ENCODE measurements around the gene CASKIN1. TPM values are rescaled to one million over a fixed set of nuclear protein-coding genes. Genes with fewer than 3 reads are reported as not detected.
A peak's percentile ranks its signal among the peaks of the same experiment; 100 is the strongest.

CASKIN1 gene
- polyA plus RNA-seq, 1 donor (not counting 4 experiments of a cell fraction or from before 2014, with no cell fraction given), result 0.04 TPM

- Histone ChIP-seq H3K9me3 (ENCODE audit: control insufficient read depth, low read depth, low read length) (no peaks in the 10 kb centered on the region), H2AFZ (ENCODE audit: control insufficient read depth, low read length) (no peak overlapping the region), H3K4me3 (ENCODE audit: control insufficient read depth in 2 of 3, extremely low read depth in 1 of 3, insufficient read depth in 2 of 3, low read depth in 1 of 3, low read length in 3 of 3) (peak overlapping the region in 1 of 3 experiments; percentile 8), H3K4me2 (ENCODE audit: control insufficient read depth, extremely low read depth, insufficient read depth, low read depth, low read length) (no peak overlapping the region), H3K9ac (ENCODE audit: control insufficient read depth, extremely low read depth, insufficient read depth, low read length) (no peak overlapping the region), H3K9me1 (ENCODE audit: control insufficient read depth, extremely low read depth, insufficient read depth, low read length) (no peaks in the 10 kb centered on the region), H3K36me3 (ENCODE audit: control insufficient read depth in 2 of 2, extremely low read depth in 1 of 2, insufficient read depth in 2 of 2, low read length in 2 of 2) (no peaks in the 10 kb centered on the region), H3K4me1 (ENCODE audit: control insufficient read depth, extremely low read depth, insufficient read depth, low read length) (peaks cover 19% of the 10 kb centered on the region), H3K27ac (ENCODE audit: control insufficient read depth, insufficient read depth, low read length) (no peak overlapping the region), H4K20me1 (ENCODE audit: control insufficient read depth, extremely low read depth, insufficient read depth, low read length) (no peaks in the 10 kb centered on the region), H3K27me3 (ENCODE audit: control insufficient read depth, extremely low read depth, insufficient read depth, low read length) (peaks cover 38% of the 10 kb centered on the region), H3K79me2 (ENCODE audit: control insufficient read depth, insufficient read depth, low read length) (no peaks in the 10 kb centered on the region)
- peak; percentile 87 for TF ChIP-seq EZH2 (IDR thresholded peaks at IDR 0.05; ENCODE audit: low read length)
- TF ChIP-seq, protein P1, sequence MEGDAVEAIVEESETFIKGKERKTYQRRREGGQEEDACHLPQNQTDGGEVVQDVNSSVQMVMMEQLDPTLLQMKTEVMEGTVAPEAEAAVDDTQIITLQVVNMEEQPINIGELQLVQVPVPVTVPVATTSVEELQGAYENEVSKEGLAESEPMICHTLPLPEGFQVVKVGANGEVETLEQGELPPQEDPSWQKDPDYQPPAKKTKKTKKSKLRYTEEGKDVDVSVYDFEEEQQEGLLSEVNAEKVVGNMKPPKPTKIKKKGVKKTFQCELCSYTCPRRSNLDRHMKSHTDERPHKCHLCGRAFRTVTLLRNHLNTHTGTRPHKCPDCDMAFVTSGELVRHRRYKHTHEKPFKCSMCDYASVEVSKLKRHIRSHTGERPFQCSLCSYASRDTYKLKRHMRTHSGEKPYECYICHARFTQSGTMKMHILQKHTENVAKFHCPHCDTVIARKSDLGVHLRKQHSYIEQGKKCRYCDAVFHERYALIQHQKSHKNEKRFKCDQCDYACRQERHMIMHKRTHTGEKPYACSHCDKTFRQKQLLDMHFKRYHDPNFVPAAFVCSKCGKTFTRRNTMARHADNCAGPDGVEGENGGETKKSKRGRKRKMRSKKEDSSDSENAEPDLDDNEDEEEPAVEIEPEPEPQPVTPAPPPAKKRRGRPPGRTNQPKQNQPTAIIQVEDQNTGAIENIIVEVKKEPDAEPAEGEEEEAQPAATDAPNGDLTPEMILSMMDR (optimal IDR thresholded peaks at IDR 0.05 in 1 of 3, IDR thresholded peaks at IDR 0.05 in 1 of 3, conservative IDR thresholded peaks at IDR 0.05 in 1 of 3; ENCODE audit: extremely low read depth in 1 of 3, insufficient read depth in 2 of 3, low read length in 3 of 3), result no peak
- DNase-seq (ENCODE audit: low read depth, low spot score) (no peak), FAIRE-seq (no peak)
- dilution Hi-C loops (cut with MboI; ENCODE audit: extremely low pct_ligation_motif_present, low sequenced_read_pairs), result no loop called here
Observed at GRCh38 chr16:2195322-2196161, 863 bp downstream of the CASKIN1 start.

GRCh38 chr16:2194852-2195321, 1.5 kb downstream of the CASKIN1 start:
- dilution Hi-C loops (cut with MboI; ENCODE audit: extremely low pct_ligation_motif_present, low sequenced_read_pairs), result no loop called here
- H3K27ac ChIP-seq (ENCODE audit: control insufficient read depth, insufficient read depth, low read length), result no peak overlapping the region

More at GRCh38 chr16:2194852-2195321, 1.5 kb downstream of the CASKIN1 start:
- DNase-seq (ENCODE audit: low read depth, low spot score) (no peak), FAIRE-seq (peak; percentile 59)
- Histone ChIP-seq H3K27me3 (ENCODE audit: control insufficient read depth, extremely low read depth, insufficient read depth, low read length) (peaks cover 38% of the 10 kb centered on the region), H3K4me1 (ENCODE audit: control insufficient read depth, extremely low read depth, insufficient read depth, low read length) (peaks cover 19% of the 10 kb centered on the region), H4K20me1 (ENCODE audit: control insufficient read depth, extremely low read depth, insufficient read depth, low read length) (no peaks in the 10 kb centered on the region), H3K79me2 (ENCODE audit: control insufficient read depth, insufficient read depth, low read length) (no peaks in the 10 kb centered on the region), H3K4me3 (ENCODE audit: control insufficient read depth in 2 of 3, extremely low read depth in 1 of 3, insufficient read depth in 2 of 3, low read depth in 1 of 3, low read length in 3 of 3) (no peak overlapping the region), H2AFZ (ENCODE audit: control insufficient read depth, low read length) (no peak overlapping the region), H3K9me1 (ENCODE audit: control insufficient read depth, extremely low read depth, insufficient read depth, low read length) (no peaks in the 10 kb centered on the region), H3K9ac (ENCODE audit: control insufficient read depth, extremely low read depth, insufficient read depth, low read length) (no peak overlapping the region), H3K36me3 (ENCODE audit: control insufficient read depth in 2 of 2, extremely low read depth in 1 of 2, insufficient read depth in 2 of 2, low read length in 2 of 2) (no peaks in the 10 kb centered on the region), H3K9me3 (ENCODE audit: control insufficient read depth, low read depth, low read length) (no peaks in the 10 kb centered on the region), H3K4me2 (ENCODE audit: control insufficient read depth, extremely low read depth, insufficient read depth, low read depth, low read length) (no peak overlapping the region)
- no peak for TF ChIP-seq EZH2 (IDR thresholded peaks at IDR 0.05; ENCODE audit: low read length)
- TF ChIP-seq, protein P1 (optimal IDR thresholded peaks at IDR 0.05 in 1 of 3, IDR thresholded peaks at IDR 0.05 in 1 of 3, conservative IDR thresholded peaks at IDR 0.05 in 1 of 3; ENCODE audit: extremely low read depth in 1 of 3, insufficient read depth in 2 of 3, low read length in 3 of 3), result peak; percentile 74 to 91 (median 76)

Measured in keratinocyte (primary cell).